HL-60/S4 treated with phorbol 12-myristate 13-acetate at 8.2 ng/mL for 4 days and 3 days (cell line): Measurements from ENCODE around the gene SETD7.

Experiments
- in situ Hi-C: fragments of 300-500 bp; cut with MboI; formaldehyde crosslinking; loops from 2 replicates; pipeline ENCODE4 v1.15.0; 2022; ENCODE audit warnings: low sequenced_read_pairs

The SETD7 gene

GRCh38 chr4:139556071-139556723 is at the start of gene SETD7:
SETD7 (minus strand) TSS chr4:139556219; CDS start chr4:139556137, 82 bp downstream.
- in situ Hi-C loops = no loop called here

- in situ Hi-C loops = no loop called here
Observed at GRCh38 chr4:139605516-139605915, 49.5 kb upstream of the SETD7 start.

- in situ Hi-C loops = no loop called here
Observed at GRCh38 chr4:139603576-139604410, 47.8 kb upstream of the SETD7 start.

- in situ Hi-C loops = no loop called here
Observed at GRCh38 chr4:139602776-139603360, 46.8 kb upstream of the SETD7 start.

- in situ Hi-C loops = no loop called here
Observed at GRCh38 chr4:139600662-139601061, 44.6 kb upstream of the SETD7 start.

- in situ Hi-C loops = no loop called here
Observed at GRCh38 chr4:139599594-139600374, 43.8 kb upstream of the SETD7 start.

- in situ Hi-C loops = no loop called here
Observed at GRCh38 chr4:139599076-139599475, 43.1 kb upstream of the SETD7 start.

- in situ Hi-C loops = no loop called here
Observed at GRCh38 chr4:139596684-139597279, 40.8 kb upstream of the SETD7 start.

GRCh38 chr4:139596034-139596683 is 40.1 kb upstream of the SETD7 start:
- in situ Hi-C loops = no loop called here

- in situ Hi-C loops = no loop called here
Observed at GRCh38 chr4:139594591-139595185, 38.7 kb upstream of the SETD7 start.

DNA sequence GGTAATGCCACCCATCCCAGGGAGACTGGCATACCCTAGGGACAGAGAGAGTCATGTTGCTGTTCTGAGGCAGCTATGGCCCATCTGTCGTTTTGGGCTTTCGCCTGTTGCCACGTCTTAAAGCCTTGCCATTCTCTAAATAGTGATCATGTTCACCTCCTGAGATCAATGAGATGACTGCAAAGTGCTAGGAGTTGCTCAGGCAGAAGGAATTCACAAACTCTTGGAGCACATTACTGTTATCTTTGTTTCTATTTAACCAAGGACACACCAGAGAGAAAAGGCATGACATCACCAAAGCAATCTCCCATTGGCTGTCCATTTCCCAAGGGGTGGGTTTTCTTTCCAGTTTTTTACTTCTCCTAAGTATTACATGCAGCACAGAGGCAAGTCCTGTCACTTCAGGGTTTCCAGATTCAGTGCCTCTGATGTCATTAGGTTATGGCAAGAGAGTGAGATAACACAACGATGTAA is 37.1 kb upstream of the SETD7 start:
- in situ Hi-C loops = no loop called here

- in situ Hi-C loops = no loop called here
Observed at GRCh38 chr4:139589336-139590018, 33.5 kb upstream of the SETD7 start.

GRCh38 chr4:139587446-139587845 is 31.4 kb upstream of the SETD7 start:
- in situ Hi-C loops = no loop called here

DNA sequence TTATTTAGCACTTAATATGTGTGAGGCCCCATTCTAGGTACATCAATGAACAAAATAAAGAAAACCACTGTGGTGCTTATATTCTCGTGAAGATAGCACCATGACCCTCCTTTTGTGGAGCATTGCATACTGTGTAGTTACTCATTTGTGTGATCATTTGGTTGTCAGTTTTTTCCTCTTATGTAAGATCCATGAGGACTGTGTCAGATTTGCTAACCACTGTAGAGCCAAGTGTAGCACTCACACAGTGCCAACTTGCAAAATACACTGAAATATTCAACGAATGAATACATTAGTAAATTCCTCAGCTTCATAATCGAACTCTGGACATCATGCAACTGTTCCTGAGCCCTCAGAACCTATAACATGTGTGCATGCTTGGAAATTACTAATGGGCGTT is 29.5 kb upstream of the SETD7 start:
- in situ Hi-C loops = no loop called here

- in situ Hi-C loops = no loop called here
Observed at GRCh38 chr4:139584784-139585183, 28.8 kb upstream of the SETD7 start.

DNA sequence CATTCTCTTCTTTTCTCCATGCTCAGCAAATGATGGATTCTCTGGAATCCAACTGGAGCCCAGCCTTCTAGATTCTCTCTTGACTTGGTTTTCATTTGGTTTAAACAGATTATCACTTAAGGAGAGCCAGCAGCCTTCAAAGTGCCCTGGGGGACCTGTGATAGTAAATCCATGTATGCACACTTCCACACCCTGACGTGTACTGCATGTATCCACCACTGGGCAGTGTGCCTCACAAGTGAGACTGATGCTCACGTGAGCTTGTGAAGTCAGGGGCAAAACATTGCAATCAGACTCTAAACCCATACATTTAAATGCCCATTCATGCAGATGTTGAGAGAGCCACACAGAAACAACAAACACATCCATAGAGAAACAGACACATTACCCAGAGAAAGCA is 28.0 kb upstream of the SETD7 start:
- in situ Hi-C loops = no loop called here

GRCh38 chr4:139582044-139582443 is 26.0 kb upstream of the SETD7 start:
- in situ Hi-C loops = no loop called here

DNA sequence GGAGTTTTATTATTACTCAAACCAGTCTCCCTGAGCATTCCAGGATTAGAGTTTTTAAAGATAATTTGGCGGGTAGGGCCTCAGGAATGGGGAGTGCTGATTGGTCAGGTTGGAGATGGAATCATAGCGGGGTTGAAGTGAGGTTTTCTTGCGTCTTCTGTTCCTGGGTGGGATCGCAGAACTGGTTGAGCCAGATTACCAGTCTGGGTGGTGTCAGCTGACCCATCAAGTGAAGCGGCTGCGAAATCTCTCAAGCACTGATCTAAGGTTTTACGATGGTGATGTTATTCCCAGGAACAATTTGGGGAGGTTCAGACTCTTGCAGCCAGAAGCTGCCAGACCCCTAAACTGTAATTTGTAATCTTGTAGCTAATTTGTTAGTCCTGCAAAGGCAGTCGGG is 25.1 kb upstream of the SETD7 start:
- in situ Hi-C loops = no loop called here

- in situ Hi-C loops = no loop called here
Observed at GRCh38 chr4:139576219-139576618, 20.2 kb upstream of the SETD7 start.
